Endometrium (tissue), 2 donors: Measurements from ENCODE around the gene CR1L.
"Not testable (repeated sequence)": the region's sequence is repeated elsewhere in the genome, so short reads cannot be mapped to it uniquely, and the experiment has no call there.

ENCODE experiments used
- FAIRE-seq: peaks from 2 replicates; lab custom pipeline; 2012; peaks lifted over from hg19 to GRCh38; lab: Jason Lieb, UNC
- donor health status: control.
- donor health status: control.

The CR1L gene

DNA sequence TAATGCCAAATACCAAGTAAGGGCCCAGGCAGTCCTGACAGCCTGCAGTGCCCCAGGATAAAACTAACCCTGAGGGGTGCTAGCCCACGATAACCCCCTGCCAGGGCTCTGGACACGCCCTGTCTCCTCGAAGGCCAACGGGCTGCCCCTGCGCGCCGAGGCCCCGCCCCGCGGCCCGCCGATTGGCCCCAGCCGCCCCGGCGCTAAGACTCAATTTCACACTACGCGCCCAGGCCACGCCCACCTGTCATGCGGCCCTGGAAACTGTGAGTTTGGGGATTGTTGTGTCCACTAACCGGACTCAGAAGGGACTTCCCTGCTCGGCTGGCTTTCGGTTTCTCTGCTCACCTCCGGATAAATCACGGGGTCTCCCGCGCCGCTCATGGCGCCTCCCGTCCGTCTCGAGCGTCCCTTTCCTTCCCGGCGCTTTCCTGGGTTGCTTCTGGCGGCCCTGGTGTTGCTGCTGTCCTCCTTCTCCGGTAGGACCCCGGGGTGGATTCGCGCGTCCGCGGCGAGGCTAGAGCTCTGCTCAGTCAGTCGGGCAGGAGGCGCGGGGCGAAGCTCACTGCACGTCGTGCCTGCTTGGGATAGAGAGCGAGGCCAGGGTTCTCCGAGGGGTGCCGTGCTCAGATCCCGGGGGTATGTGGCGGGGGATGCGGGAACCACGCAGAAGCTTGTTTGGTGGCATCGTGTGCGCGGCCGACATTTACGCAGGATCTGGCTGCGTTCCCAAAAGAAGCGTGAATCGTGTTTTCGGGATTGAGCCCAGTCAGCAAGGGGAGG lies at the start of gene CR1L:
Gene CR1L, plus strand, starts transcription at position 282 of the 783 bp plus-strand sequence. Its CDS starts 101 bp downstream, at position 383.
- no peak for FAIRE-seq

DNA sequence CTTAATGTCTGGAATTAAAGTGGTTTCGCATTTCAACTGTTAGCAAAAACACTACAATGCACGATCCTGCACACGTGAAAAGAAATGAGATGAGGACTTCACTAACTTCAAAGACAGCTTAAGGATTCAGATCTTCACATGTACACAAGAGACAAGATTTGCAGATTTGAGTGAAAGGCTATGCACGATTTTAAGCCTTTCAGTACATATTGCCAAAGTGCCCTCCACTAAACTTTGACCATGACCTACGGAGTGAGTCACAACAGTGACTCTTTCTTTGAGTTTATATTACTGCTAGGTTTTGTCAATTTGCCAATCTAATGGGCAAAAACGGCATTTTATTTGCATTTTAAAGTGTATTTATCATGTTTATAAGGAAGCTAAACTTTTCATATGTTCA lies 41.2 kb upstream of the CR1L start:
- FAIRE-seq, result no peak

DNA sequence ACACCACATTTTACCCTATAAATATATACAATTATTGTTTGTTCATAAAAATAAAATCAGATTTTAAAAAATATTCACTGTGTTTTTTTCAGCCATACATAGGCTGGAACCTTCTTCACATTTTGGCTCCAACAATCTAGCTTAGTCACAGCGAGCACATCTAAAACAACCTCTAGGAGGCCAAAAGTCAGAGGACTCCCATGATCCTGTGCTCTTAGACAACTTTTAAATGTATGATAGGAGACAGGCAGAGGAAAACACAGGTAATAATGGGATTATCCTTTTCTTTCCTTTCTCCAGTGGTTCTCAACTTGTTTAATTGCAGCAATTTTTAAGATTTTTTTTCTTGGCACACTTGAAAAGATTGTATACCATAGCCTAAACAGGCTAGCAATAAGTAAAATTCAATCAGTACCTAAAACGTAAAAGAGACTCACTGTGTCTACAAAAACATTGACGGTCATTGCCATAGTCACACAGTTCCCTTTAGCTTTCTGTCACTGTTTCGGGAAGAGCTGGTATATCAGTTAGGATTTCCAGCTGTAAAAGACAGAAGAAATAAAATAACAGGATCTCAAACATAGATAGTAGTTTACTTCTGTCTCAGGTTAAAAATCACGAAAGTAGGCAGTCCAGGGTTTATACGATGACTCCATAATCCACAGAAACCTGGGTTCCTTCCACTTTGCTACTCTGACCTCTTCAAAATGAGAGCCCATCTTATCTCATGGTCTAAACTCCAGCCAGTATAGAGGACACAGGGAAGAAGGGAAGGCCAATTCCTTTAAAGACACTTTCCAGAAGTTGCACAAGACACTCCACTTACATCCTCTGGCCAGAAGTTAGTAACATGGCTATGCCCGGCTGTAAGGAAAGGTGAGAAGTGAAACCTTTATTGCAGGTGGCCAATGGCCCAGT lies 39.2 kb upstream of the CR1L start:
- no peak for FAIRE-seq

DNA sequence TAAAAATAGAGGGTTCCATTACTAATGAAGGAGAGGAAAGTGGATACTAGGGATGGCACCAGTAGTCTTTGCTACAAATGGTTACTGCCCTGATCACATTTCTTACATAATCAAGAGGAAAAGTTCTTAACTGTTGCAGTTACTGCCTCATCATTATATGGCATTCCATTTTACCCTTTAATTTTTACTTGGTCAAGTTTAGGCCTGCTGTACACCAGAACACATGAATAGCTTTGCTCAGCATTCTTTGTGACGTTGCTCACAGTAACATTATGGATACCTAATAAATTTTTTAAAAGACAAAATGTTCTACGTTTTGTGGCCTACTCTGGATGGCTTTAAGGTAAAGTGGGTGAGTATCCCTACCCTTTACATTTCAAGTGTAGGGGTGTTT lies 38.6 kb upstream of the CR1L start:
- FAIRE-seq, result no peak

DNA sequence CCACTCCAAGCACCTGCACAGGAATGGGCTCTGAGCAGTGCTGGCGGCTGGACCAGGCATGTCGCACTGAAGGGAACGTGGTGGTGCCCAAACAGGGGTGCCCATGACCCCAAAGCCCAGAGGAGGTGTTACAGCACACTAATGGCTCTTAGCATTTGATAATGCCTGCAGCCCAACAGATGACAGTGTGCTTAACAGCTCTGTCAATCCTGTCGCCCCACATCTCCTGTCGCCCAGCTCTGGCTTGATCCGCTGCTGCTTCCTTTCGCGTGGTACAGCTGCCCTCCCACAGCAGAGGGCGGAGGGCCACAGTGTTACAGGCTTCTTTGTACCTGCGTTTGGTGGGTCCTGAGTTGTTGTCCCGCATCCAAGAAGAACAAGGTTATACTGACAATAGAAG lies 32.2 kb upstream of the CR1L start:
- no peak for FAIRE-seq

DNA sequence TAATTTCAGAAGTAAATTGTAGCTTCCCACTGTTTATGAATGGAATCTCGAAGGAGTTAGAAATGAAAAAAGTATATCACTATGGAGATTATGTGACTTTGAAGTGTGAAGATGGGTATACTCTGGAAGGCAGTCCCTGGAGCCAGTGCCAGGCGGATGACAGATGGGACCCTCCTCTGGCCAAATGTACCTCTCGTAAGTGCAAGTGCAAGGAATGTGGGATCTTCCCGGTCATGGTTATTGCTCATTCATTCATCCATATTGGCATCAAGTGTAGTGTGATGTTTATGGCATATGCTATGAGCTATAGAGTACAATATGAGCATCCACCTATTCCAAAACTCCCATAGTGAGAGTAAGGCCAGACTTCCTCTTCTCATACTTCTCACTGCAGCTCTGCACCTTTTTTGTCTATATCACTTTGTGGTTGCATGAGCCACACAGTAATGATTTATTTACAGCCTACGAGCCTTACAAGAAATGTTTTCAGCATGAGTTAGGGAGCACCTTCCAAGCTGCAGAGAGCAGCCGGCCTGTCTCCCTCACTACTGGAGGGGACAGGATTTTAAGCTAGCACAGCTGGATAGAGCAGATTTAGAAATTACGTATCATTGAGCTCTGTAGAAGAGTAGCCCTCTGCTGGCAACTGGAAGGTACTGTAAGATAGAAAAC lies 24.9 kb upstream of the CR1L start:
- FAIRE-seq, result no peak

DNA sequence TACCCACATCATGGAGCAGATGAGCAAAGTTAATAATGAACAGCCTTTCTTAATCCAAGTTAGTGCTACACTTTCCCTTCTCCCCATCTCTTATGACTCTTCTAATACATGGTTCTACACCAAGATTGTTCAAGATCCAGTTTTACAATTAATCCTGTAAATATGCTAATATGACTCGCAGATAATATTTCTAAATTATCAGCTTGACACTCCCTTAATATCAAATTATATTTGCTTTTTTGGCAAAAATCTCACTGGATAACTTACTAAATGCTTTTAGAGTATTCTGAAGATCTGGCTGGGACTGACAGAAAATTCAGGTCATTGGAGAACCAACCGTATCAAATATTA lies 24.4 kb upstream of the CR1L start:
- no peak for FAIRE-seq

DNA sequence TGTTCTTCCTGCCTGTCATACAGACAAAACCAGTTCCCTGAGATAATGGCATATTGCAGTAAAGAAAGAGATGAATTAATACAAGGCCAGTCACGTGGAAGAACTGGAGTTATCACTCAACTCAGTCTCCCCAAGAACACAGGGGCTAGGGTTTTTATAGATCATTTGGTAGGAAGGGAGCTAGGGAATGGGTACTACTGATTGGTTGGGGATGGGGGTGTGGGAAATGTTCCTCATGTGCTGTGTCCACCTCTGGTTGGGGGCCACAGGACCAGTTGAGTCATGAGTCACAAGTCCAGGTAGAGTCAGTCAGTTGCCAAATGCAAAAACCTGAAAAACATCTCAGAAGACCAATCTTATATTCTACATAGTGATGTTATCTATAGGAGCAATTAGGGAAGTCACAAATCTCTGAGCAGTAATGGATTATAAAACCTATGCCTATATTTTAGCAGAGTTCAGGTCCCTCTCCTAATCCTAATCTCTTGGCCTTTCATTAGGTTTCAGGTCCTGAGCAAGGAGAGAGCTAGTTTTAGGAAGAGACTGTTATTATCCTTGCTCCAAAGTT lies 19.3 kb upstream of the CR1L start:
- FAIRE-seq, result not testable (repeated sequence)

DNA sequence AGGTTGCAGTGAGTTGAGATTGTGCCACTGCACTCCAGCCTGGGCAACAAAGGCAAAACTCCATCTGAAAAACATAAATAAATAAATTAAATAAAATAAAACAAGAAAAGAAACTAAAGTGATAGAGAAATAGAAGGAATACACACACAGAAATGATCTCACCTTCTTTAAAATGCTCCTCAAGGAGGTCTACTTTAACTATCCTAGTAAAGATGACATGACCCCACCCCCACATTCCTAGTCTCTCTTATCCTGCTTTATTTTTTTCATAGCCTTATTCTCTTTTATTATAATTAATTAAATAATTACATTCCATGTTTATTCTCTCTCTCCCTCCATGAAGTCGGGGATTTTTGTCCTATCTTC lies 18.0 kb upstream of the CR1L start:
- no peak for FAIRE-seq

DNA sequence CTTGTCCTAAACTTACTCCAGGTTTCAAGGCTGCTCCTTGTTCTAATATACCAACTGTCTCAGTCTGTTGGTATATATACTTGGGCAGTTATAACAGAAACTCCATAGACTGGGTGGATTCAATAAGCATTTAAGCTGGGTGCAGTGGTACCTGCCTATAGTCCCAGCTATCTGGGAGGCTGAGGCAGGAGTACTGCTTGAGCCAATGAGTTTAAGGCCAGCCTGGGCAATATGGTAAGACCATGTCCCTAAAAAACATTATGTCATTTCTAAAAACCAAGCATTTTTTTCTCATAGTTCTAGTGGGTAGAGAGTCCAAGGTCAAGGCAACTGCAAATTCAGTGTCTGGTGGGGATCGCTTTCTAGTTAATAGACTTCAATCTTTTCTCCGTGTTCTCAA lies 17.4 kb upstream of the CR1L start:
- no peak for FAIRE-seq

DNA sequence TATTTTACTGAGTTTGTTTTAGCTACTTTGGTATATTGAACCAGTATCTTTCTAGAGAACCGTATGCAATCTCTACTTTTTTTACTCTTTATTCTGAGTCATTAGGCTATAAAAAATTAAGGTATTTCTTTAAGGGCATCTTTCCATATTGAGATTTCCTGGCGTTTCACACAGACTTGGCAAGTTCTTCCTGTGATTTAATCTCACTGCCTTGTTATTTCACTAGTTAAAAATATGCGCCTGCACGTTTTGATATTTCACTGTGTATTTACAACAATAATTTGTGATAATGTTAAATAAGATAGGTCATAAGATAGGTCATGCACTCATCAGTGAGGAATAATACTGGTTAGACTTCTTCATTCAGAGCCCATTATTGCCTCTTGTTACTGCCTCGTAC lies 16.2 kb upstream of the CR1L start:
- no peak for FAIRE-seq

DNA sequence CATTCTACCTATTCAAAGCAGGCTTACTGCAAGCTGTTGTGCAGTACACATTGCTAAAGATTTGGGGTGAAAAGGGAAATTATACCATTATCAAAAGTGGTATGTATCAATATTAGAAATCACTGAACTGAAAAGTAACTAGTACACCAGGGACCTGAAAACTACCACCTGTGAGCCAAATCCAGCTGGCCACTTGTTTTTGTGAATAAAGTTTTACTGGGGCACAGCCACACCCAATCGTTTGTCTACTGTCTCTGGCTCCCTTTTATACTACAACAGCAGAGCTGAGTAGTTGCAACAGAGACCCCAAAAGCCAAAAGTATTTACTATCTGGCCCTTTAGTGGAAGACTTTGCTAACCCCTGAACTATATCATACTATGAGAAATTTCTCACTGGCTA lies 13.8 kb upstream of the CR1L start:
- no peak for FAIRE-seq

DNA sequence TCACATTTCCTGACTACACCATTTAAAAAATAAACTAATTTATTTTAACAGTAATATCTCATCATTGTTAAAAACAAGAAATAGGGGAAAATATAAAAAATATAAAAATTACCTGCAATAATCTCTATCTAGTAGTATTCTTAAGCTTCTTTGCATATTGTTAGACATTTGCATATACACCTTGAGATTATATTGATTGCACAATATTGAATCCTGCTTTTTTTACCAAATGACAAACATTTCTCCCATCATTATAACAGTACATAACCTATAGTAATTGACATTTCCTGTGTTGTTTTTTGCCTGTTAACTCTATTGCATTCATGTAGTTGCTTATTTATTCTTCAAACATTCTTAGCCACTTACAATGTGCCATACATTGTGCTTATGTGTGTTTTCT lies 11.7 kb upstream of the CR1L start:
- FAIRE-seq, result no peak

DNA sequence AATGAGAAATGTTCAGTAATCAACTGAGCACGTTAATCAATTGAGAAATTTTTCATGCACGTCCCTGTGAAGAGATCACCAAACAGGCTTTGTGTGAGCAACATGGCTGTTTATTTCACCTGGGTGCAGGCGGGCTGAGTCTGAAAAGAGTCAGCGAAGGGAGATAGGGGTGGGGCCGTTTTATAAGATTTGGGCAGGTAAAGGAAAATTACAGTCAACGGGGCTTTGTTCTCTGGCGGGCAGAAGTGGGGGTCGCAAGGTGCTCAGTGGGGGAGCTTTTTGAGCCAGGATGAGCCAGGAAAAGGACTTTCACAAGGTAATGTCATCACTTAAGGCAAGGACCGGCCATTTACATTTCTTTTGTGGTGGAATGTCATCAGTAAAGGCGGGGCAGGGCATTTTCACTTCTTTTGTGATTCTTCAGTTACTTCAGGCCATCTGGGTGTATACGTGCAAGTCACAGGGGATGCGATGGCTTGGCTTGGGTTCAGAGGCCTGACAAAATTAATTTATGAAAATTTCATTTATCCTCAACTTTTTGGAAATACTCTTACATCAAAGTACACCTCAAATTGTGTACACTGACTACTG lies 11.1 kb upstream of the CR1L start:
- FAIRE-seq, result not testable (repeated sequence)

DNA sequence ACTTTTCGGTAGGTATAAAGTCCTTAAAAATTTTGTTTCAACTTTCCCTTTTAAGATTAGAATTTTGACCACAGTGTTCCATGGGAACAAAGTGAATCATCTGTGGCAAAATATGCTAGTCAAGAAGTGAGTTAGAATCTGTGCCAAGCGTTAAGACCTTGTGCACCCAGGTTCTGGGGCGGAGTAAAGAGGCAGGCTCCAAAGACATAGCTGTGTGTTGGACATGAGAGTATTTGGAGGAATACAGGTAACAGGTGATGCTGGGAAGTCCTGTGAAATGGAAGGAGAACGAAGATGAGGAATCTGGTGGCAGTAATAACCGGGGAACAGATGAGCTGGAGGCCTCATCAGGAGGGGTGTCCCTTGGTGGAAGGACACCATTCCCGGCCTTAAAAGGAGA lies 10.6 kb upstream of the CR1L start:
- FAIRE-seq, result not testable (repeated sequence)

DNA sequence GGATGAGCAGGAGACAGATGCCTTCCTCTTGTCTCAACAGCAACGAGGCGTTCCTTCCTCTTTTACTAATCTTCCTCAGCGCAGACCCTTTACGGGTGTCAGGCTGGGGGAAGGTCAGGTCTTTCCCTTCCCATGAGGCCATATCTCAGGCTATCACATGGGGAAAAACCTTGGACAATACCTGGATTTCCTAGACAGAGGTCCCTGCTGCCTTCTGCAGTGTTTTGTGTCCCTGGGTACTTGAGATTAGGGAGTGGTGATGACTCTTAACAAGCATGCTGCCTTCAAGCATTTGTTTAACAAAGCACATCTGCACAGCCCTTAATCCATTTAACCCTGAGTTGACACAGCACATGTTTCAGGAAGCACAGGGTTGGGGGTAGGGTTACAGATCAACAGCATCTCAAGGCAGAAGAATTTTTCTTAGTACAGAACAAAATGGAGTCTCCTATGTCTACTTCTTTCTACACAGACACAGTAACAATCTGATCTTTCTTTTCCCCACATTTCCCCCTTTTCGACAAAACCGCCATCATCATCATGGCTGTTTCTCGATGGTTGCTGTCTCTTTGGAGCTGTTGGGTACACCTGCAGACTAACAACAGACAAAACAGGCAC lies 9.3 kb upstream of the CR1L start:
- FAIRE-seq, result not testable (repeated sequence)

DNA sequence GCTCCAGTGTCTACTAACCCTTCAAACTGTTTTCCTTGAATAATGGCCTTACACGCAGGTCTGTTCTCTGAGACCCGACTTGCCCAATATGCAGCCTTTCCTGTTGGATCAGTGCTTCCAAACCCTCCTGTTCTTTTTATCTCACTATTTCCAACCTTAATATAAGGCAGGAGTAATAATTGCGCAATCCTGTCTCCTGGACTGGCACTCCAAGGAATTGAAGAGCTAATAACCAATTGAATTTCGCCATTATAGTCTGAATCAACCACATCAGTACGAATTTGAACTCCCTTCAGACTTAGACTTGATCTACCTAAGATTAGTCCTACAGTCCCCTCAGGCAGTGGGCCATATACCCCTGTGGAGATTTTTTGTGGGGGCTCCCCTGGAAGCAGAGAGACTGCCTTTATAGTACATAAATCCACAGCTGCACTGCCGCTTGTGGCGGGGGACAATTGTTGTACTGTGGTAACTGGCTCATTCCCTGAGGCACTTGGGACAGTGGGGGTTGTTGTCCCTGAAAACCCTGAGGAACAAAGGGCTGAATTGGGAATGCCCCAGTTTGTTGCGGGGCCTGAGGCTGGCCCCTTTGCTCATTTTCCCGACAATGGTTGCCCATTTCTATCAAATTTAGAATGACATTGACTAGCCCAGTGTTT lies 6.3 kb upstream of the CR1L start:
- not testable (repeated sequence) for FAIRE-seq

DNA sequence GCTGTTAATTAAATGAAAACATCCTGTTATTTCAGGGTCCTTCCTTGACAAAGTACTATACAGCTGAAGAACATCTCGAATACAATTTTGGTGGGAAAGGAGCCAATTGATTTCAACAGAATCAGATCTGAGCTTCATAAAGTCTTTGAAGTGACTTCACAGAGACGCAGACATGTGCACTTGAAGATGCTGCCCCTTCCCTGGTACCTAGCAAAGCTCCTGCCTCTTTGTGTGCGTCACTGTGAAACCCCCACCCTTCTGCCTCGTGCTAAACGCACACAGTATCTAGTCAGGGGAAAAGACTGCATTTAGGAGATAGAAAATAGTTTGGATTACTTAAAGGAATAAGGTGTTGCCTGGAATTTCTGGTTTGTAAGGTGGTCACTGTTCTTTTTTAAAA lies 5.6 kb upstream of the CR1L start:
- not testable (repeated sequence) for FAIRE-seq

DNA sequence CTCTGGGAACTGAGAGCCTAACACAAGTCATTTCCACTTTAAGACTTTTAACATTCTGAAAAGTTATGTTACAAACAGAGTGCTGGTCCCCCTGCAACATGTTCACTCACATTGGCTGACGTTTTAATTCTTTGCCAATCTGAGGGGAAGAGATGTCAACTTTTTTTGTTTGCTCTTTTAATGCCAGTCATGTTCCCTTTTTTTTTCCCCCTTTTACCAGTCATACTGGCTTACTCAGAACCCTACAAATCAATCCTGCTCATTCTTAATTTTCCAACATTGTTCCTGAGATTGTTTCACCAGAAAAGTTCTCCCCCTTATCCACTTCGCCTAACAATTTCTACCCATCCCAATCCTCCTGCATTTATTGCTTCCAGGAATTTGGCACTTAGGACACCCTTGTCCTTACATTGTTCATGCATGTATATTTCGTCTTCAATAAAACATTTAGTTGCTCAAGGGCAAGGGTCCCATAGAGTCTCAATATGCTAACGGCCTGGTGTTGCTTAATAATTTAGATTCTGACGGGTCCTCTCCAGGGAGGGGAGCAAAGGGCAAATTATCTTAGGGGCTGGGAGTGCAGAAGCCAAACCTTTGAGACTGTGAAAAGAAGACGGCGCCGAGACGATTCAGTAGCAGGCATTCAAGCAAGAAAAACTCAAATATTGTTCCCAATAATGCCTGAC lies 624 bp upstream of the CR1L start:
- no peak for FAIRE-seq

DNA sequence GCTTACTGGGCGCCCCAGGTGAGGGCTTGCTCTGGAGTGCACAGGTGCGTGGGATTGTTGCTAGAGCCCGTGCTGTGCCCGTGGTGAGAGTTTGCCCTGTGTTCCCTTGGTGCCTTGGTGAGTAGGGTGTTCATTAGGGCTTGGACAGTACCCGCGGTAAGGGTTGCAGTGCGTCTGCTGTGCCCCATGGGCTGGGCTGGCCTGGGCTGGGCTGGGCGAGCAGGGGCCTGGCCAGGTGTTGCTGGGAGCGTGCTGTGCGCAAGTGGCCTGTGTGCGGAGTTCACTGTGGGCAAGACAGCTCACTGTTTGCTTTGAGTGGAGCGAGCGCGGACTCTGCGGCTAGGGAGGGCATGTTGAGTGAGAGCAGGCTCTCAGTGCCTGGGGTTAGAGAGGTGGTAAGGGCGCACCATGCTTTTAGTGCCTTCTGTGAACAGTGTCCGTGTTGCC lies 725 bp downstream of the CR1L start:
- no peak for FAIRE-seq

DNA sequence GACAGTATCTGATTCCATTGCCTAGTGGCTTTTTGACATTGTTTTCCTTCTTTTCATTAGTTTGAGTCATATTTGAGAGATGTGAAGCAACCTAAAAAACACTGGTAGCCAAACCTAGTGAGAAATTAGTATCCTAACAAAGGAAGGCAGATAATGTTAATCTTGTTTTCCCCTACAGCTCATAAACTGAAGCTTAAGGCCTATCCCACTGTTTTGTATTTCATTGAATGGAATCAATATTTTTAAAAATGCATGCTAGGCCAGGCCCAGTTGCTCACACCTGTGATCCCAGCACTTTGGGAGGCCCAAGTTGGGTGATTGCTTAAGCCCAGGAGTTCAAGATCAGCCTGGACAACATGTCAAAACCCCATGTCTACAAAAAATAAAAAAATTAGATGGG lies 1.2 kb downstream of the CR1L start:
- FAIRE-seq, result no peak
